ENCODE measurements around the gene RNF166.
A peak's percentile ranks its signal among the peaks of the same experiment; 100 is the strongest.

Gene RNF166

DNA sequence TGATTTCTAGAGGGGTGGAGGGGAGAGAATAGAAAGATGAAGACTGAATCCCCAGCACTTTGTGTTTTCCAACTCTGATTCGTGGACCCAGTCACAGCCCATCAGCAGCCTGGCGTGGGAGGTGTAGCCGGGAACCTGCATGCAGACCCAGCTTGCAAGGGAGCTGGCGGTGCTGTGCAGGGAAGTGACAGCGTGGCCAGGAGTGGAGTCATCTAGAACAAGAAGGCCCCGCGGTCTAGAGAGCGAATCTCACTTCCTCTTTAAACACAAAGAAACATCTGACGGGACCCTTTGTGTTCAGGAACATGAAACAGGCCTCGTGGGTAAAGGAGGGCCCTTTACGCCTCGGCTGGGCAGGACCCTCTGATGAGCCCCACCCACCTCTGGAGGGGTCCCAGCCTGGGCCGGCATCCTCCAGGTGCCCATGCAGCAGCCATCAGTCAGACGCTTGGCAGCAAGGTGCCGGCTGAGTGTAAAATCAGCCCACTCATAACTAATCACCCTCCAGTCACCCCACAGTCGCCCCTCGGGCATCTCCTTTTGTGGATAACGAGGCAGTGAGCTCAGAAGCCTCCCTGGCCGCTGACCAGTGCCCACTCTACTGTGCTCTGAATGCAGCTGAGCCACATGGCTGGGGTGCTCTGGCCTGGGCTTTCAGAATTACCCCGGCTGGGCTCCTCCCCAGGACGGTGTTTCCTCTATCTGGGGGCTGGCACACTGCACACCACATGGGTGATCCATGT, 24.3 kb downstream of the RNF166 start:
- peak overlapping the region; percentile 94 for H3K27ac ChIP-seq (ENCODE audit: low read length)
- no peaks in the 10 kb centered on the region for H3K36me3 ChIP-seq (replicated peaks; ENCODE audit: insufficient read depth, low read length)
- no peak overlapping the region for H2AFZ ChIP-seq (ENCODE audit: low read length)
- peaks cover 27% of the 10 kb centered on the region for H3F3A ChIP-seq (ENCODE audit: insufficient read depth, low read length)
- H3K9ac ChIP-seq (ENCODE audit: low read length): peak overlapping the region; percentile 72
- peak overlapping the region; percentile 86 for H3K4me2 ChIP-seq (ENCODE audit: low read depth, low read length)
- H3K4me1 ChIP-seq (ENCODE audit: low read length): peaks cover 23% of the 10 kb centered on the region
- peak overlapping the region; percentile 45; the same call in 1 of the 2 replicates for H3K4me3 ChIP-seq (ENCODE audit: low read length)
- no peaks in the 10 kb centered on the region for H3K27me3 ChIP-seq (replicated peaks; ENCODE audit: insufficient read depth, low read length)
- H3K9me2 ChIP-seq (replicated peaks; ENCODE audit: insufficient read depth, low read length): no peaks in the 10 kb centered on the region
- TF ChIP-seq, protein P1, sequence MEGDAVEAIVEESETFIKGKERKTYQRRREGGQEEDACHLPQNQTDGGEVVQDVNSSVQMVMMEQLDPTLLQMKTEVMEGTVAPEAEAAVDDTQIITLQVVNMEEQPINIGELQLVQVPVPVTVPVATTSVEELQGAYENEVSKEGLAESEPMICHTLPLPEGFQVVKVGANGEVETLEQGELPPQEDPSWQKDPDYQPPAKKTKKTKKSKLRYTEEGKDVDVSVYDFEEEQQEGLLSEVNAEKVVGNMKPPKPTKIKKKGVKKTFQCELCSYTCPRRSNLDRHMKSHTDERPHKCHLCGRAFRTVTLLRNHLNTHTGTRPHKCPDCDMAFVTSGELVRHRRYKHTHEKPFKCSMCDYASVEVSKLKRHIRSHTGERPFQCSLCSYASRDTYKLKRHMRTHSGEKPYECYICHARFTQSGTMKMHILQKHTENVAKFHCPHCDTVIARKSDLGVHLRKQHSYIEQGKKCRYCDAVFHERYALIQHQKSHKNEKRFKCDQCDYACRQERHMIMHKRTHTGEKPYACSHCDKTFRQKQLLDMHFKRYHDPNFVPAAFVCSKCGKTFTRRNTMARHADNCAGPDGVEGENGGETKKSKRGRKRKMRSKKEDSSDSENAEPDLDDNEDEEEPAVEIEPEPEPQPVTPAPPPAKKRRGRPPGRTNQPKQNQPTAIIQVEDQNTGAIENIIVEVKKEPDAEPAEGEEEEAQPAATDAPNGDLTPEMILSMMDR (IDR thresholded peaks at IDR 0.05; ENCODE audit: low read length): no peak
- DNase-seq: peak; percentile 76
- H4K20me1 ChIP-seq (ENCODE audit: insufficient read depth, low read length): no peaks in the 10 kb centered on the region
- H3K79me2 ChIP-seq (ENCODE audit: low read length): peaks cover 8% of the 10 kb centered on the region; the same call in 1 of the 2 replicates
- no peaks in the 10 kb centered on the region for H3K9me3 ChIP-seq (replicated peaks; ENCODE audit: insufficient read depth, low read length)

DNA sequence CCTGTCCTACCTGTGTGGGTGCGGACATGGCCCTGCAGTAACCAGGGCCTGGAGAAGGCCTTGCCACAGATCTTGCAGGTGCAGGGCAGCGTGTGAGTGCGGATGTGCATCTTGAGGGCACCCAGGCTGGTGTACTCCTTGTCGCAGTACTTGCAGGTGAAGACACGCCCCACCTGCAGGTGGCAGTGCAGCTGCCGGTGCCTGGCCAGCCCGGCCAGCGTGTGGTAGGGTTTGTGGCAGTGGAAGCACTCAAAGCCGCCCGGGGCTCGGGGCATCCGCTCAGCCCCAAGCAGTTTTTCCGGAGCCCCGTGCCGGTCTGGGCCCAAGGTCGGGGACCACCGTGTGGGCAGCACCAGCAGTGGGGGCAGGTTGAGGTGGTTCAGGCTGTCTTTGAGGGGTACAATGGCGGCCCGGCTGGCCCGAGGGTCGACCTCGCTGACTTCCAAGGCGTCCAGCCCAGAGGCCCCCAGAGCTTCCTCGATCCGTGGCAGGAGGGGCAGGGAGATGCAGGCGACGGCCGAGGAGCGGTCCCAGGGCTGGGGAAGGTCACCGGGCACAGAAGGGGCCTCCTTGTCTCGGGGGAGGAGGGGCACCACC, 25.0 kb downstream of the RNF166 start:
- DNase-seq: peak; percentile 84
- Histone ChIP-seq H3K4me2 (ENCODE audit: low read depth, low read length) (peak overlapping the region; percentile 86), H3K27me3 (replicated peaks; ENCODE audit: insufficient read depth, low read length) (no peaks in the 10 kb centered on the region), H3K9me2 (replicated peaks; ENCODE audit: insufficient read depth, low read length) (no peaks in the 10 kb centered on the region), H3K9me3 (replicated peaks; ENCODE audit: insufficient read depth, low read length) (no peaks in the 10 kb centered on the region), H3K36me3 (replicated peaks; ENCODE audit: insufficient read depth, low read length) (no peaks in the 10 kb centered on the region), H3K9ac (ENCODE audit: low read length) (peak overlapping the region; percentile 72), H2AFZ (ENCODE audit: low read length) (no peak overlapping the region), H3K4me1 (ENCODE audit: low read length) (peaks cover 23% of the 10 kb centered on the region), H3K4me3 (ENCODE audit: low read length) (peak overlapping the region; percentile 45; the same call in 1 of the 2 replicates), H3F3A (ENCODE audit: insufficient read depth, low read length) (peaks cover 27% of the 10 kb centered on the region), H4K20me1 (ENCODE audit: insufficient read depth, low read length) (no peaks in the 10 kb centered on the region), H3K27ac (ENCODE audit: low read length) (peak overlapping the region; percentile 94), H3K79me2 (ENCODE audit: low read length) (peaks cover 8% of the 10 kb centered on the region; the same call in 1 of the 2 replicates)
- no peak for TF ChIP-seq EZH2 (optimal IDR thresholded peaks at IDR 0.05; ENCODE audit: low read depth, low read length)
- TF ChIP-seq, protein P1 (IDR thresholded peaks at IDR 0.05; ENCODE audit: low read length): peak; percentile 63

DNA sequence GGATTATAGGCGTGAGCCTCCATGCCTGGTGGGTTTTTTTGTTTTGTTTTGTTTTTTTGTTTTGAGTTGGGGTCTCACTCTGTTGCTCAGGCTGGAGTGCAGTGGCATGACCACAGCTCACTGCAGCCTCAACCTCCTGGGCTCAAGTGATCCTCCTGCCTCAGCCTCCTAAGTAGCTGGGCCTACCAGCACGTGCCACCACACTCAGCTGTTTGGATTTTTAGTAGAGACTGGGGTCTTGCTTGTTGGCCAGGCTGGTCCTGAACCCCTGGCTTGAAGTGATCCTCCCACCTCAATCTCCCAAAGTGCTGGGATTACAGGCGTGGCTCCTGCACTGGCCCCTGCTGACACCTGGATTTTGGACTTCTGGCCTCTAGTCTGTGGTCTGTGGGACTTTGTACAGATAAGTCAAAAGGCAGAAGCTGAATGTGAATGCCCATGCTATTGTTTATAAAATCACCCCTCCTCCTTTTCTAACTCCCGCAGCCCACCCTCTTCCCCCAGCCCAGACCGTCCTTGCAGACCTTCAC, 25.6 kb downstream of the RNF166 start:
- Histone ChIP-seq H3K9me2 (replicated peaks; ENCODE audit: insufficient read depth, low read length) (no peaks in the 10 kb centered on the region), H3K9me3 (replicated peaks; ENCODE audit: insufficient read depth, low read length) (no peaks in the 10 kb centered on the region), H3K27me3 (replicated peaks; ENCODE audit: insufficient read depth, low read length) (no peaks in the 10 kb centered on the region), H3F3A (ENCODE audit: insufficient read depth, low read length) (peaks cover 27% of the 10 kb centered on the region), H3K4me1 (ENCODE audit: low read length) (peaks cover 23% of the 10 kb centered on the region), H3K9ac (ENCODE audit: low read length) (peak overlapping the region; percentile 20; the same call in 1 of the 2 replicates), H3K27ac (ENCODE audit: low read length) (peak overlapping the region; percentile 94; the same call in 1 of the 2 replicates), H3K4me2 (ENCODE audit: low read depth, low read length) (peak overlapping the region; percentile 86), H3K79me2 (ENCODE audit: low read length) (peaks cover 8% of the 10 kb centered on the region; the same call in 1 of the 2 replicates), H3K4me3 (ENCODE audit: low read length) (no peak overlapping the region), H3K36me3 (replicated peaks; ENCODE audit: insufficient read depth, low read length) (no peaks in the 10 kb centered on the region), H4K20me1 (ENCODE audit: insufficient read depth, low read length) (no peaks in the 10 kb centered on the region), H2AFZ (ENCODE audit: low read length) (no peak overlapping the region)
- no peak for TF ChIP-seq EZH2 (optimal IDR thresholded peaks at IDR 0.05; ENCODE audit: low read depth, low read length)
- DNase-seq: no peak

All from MM.1S (cell line).